Stimulated activated CD8-positive, alpha-beta memory T cell treated with anti-CD3 and anti-CD28 coated beads, Interleukin-4, amount 100 ng/mL, for 4 hours (primary cell): ENCODE results near the gene GSPT1.

Experiments
- DNase-seq, 2 donors: peaks; one replicate each; pipeline ENCODE4 v3.0.0-alpha.2; 2020; ENCODE audit warnings: low read depth in 2 of 2, low spot score in 1 of 2

Gene GSPT1

GRCh38 chr16:11913425-11914079, 2.2 kb downstream of the GSPT1 start:
- DNase-seq = no peak

GRCh38 chr16:11909653-11910545, 5.9 kb downstream of the GSPT1 start:
- no peak for DNase-seq

GRCh38 chr16:11907160-11907970, 8.4 kb downstream of the GSPT1 start:
- DNase-seq = no peak

- DNase-seq = no peak
Observed at GRCh38 chr16:11903906-11904305, 11.8 kb downstream of the GSPT1 start.

- no peak for DNase-seq
Observed at GRCh38 chr16:11901091-11901490, 14.7 kb downstream of the GSPT1 start.

GRCh38 chr16:11896486-11897176, 19.1 kb downstream of the GSPT1 start:
- no peak for DNase-seq

- DNase-seq = no peak
Observed at GRCh38 chr16:11893571-11893970, 22.2 kb downstream of the GSPT1 start.

- no peak for DNase-seq
Observed at GRCh38 chr16:11892761-11893160, 23.0 kb downstream of the GSPT1 start.

GRCh38 chr16:11890231-11890965, 25.4 kb downstream of the GSPT1 start:
- DNase-seq = no peak

GRCh38 chr16:11886881-11887280, 28.9 kb downstream of the GSPT1 start:
- no peak for DNase-seq

- DNase-seq = no peak
Observed at GRCh38 chr16:11884035-11884434, 31.7 kb downstream of the GSPT1 start.

- DNase-seq = no peak
Observed at GRCh38 chr16:11880007-11880406, 35.7 kb downstream of the GSPT1 start.

- no peak for DNase-seq
Observed at GRCh38 chr16:11877374-11877773, 38.4 kb downstream of the GSPT1 start.

- no peak for DNase-seq
Observed at GRCh38 chr16:11876306-11876705, 39.5 kb downstream of the GSPT1 start.

- DNase-seq = no peak
Observed at GRCh38 chr16:11875721-11876120, 40.0 kb downstream of the GSPT1 start.

GRCh38 chr16:11871193-11871592, 44.6 kb downstream of the GSPT1 start:
- DNase-seq = no peak

GRCh38 chr16:11870399-11870798, 45.4 kb downstream of the GSPT1 start:
- no peak for DNase-seq

- no peak for DNase-seq
Observed at GRCh38 chr16:11869353-11870228, 46.2 kb downstream of the GSPT1 start.

GRCh38 chr16:11868412-11868980, 47.3 kb downstream of the GSPT1 start:
- no peak for DNase-seq
